WERI-Rb-1 (cell line): ENCODE data around the gene ARHGEF10L.

ENCODE experiments used
- DNase-seq: peaks from one replicate; pipeline ENCODE4 v3.0.0-alpha.2; 2020
- H3K27ac ChIP-seq: fragments of 250-450 bp; sonication (Bioruptor Pico); 2 replicates; pipeline ENCODE4 v1.5.1; 2020; ENCODE audit warnings: mild to moderate bottlenecking, moderate library complexity
- H3K27me3 ChIP-seq: fragments of 250-450 bp; sonication (Bioruptor Pico); 2 replicates; pipeline ENCODE4 v1.5.1; 2021; ENCODE audit warnings: mild to moderate bottlenecking, low read depth, moderate library complexity; ENCODE audit not compliant: insufficient read depth, severe bottlenecking
- H3K36me3 ChIP-seq: fragments of 250-450 bp; sonication (Bioruptor Pico); 2 replicates; pipeline ENCODE4 v1.5.1; 2020; ENCODE audit warnings: mild to moderate bottlenecking, moderate library complexity
- H3K4me3 ChIP-seq: 2 replicates; pipeline ENCODE4 v1.5.1; 2011; ENCODE audit warnings: low read depth, mild to moderate bottlenecking, control low read depth, low read length
- H3K9me3 ChIP-seq: fragments of 250-450 bp; sonication (Bioruptor Pico); 2 replicates; pipeline ENCODE4 v1.5.1; 2021; ENCODE audit warnings: mild to moderate bottlenecking, moderate library complexity; ENCODE audit not compliant: severe bottlenecking
- TF ChIP-seq, protein P1 (sequence below): IDR thresholded peaks from 2 replicates; pipeline ENCODE4 v1.5.1; 2011; ENCODE audit warnings: low read depth, mild to moderate bottlenecking, control low read depth, inconsistent platforms, low read length

ARHGEF10L gene

DNA sequence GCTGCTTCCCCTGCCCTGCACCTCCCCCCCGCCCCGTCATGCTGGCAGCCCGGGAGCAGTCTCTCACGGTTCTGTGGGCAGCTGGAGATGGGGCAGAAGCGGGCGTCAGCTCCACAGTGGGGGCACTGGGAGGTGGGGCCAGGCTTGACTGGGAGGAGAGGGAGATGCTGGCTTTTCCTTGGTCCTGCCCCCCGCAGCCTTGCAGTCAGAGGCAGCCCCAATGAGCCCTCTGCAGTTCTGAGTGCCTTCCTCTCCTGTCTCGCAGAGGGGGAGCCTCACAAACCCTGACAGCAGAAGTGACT lies 21.7 kb downstream of the ARHGEF10L start:
- Histone ChIP-seq H3K4me3 (no peak overlapping the region), H3K27me3 (no peaks in the 10 kb centered on the region), H3K27ac (no peak overlapping the region), H3K9me3 (no peaks in the 10 kb centered on the region), H3K36me3 (peaks cover 2% of the 10 kb centered on the region; the same call in 1 of the 2 replicates)
- TF ChIP-seq, protein P1, sequence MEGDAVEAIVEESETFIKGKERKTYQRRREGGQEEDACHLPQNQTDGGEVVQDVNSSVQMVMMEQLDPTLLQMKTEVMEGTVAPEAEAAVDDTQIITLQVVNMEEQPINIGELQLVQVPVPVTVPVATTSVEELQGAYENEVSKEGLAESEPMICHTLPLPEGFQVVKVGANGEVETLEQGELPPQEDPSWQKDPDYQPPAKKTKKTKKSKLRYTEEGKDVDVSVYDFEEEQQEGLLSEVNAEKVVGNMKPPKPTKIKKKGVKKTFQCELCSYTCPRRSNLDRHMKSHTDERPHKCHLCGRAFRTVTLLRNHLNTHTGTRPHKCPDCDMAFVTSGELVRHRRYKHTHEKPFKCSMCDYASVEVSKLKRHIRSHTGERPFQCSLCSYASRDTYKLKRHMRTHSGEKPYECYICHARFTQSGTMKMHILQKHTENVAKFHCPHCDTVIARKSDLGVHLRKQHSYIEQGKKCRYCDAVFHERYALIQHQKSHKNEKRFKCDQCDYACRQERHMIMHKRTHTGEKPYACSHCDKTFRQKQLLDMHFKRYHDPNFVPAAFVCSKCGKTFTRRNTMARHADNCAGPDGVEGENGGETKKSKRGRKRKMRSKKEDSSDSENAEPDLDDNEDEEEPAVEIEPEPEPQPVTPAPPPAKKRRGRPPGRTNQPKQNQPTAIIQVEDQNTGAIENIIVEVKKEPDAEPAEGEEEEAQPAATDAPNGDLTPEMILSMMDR, result no peak
- DNase-seq, result no peak

DNA sequence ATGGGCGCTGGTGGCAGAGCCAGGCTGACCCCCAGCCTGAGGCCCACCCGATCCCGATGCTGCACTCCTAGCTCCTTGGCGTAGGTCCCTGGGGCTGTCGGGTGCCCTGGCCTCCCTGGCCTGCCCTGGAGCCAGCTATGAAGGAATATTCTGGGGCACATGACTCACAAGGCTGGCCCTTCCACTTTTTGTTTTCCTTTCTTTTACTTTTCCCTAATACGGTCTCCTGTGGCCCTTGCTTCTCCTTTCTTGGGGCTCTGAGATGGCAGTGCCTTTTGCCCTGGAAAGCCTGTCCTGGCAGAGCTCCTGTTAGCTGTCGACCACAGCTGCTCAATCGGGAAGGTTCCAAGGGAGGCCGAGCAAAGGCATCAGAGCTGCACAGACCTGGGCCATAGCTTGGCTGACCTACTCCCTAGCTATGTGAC lies 22.1 kb downstream of the ARHGEF10L start:
- Histone ChIP-seq H3K9me3 (no peaks in the 10 kb centered on the region), H3K36me3 (peaks cover 2% of the 10 kb centered on the region; the same call in 1 of the 2 replicates), H3K27me3 (no peaks in the 10 kb centered on the region), H3K27ac (no peak overlapping the region), H3K4me3 (no peak overlapping the region)
- TF ChIP-seq, protein P1, result no peak
- no peak for DNase-seq

DNA sequence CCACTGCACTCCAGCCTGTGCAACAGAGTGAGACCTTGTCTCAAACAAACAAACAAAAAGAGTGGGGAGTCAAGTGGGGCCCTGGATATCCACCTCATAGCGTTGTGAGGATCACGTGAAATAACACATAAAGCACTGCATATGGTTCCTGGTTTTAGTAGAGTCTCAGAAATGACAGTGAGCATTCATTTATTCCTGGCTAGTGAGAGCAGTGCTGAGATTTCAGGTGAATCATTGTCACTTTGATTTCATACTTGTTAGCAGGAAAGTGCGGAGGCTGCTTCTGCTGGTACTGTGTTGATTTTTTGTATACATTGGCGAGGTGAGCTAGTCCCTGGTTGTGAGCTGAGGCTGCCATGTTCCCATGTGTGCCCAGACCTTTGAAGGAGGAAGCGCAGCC lies 22.9 kb downstream of the ARHGEF10L start:
- Histone ChIP-seq H3K27me3 (no peaks in the 10 kb centered on the region), H3K4me3 (no peak overlapping the region), H3K36me3 (peaks cover 2% of the 10 kb centered on the region; the same call in 1 of the 2 replicates), H3K9me3 (no peaks in the 10 kb centered on the region), H3K27ac (no peak overlapping the region)
- DNase-seq, result no peak
- TF ChIP-seq, protein P1, result no peak

DNA sequence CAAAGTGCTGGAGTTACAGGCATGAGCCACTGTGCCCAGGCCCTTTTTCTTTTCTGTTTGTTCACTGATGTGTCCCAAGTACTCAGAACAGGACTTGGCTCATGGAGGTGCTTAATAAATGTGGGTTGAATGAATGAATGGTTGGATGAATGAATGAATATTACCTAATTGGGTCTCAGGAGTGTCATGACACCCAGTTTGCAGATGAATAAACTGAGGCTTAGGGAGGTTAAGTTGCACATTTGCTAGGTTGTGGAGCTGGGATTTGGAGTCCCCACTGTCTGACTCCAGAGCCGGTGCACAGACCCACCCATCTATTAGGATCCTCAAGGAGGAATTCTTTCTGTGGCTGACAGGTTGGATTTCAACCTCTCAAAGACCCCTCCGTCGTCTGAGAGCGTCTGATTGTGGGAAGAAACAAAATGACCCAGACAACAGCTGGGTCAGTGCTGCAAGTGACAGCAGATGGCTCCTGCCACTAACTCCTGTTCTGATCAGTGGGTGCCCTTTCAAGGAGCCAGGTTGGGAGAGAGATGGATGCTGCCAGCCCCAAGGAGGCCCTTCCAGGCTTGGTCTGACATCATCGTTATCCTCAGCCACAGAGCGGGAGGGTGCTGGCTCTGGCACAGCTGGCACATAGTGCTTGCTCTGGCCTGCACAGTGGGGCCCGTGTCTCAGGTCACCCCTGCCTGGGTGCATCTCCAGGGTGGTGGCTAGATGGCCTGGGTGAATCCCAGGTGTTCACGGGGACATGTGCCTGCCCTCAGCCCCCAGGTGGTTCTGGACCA lies 24.2 kb downstream of the ARHGEF10L start:
- Histone ChIP-seq H3K9me3 (no peaks in the 10 kb centered on the region), H3K27me3 (no peaks in the 10 kb centered on the region), H3K36me3 (no peaks in the 10 kb centered on the region), H3K4me3 (no peak overlapping the region), H3K27ac (no peak overlapping the region)
- DNase-seq, result no peak
- TF ChIP-seq, protein P1, result no peak

DNA sequence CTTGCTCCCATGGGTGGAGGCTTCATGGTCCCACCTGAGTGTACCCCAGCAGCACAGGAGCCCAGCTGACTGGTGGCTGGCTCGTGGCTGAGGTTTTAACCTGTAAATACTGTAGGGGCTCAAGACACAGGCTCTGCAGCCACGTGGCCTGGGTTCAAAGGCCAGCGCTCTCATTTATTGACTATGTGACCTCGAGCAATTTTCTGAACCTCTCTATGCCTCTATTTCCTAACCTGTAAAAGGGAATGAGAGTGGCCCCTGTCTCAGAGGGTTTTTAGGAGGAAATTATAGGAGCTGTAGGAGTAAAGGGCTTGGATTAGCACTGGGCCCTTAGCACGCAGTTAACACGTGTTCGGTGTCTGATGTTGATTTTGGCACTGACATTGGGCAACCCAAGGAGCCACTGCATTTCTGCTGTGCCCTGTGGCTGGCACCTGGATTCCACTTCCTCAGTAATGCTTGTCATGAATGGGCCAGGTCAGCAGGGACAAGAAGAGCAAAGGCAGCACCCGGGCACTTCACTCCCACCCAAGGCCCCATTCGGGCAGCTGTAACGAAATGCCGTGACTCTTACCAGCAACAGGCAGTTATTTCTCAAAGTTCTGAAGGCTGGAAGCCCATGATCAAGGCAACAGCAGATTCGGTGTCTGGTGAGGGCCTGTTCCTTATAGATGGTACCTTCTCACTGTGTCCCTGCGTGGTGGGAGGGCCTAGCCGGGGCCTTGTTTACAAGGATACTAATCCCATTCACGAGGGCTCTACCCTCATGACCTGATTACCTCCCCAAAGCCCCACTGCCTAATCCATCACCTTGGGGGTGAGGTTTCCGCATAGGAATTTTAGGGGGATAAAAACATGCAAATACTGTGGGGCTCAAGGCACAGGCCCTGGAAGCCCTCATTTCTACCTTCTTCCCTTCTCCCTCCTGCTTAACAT lies 25.2 kb downstream of the ARHGEF10L start:
- Histone ChIP-seq H3K4me3 (no peak overlapping the region), H3K27ac (peak overlapping the region; percentile 6; the same call in 1 of the 2 replicates), H3K36me3 (no peaks in the 10 kb centered on the region), H3K27me3 (no peaks in the 10 kb centered on the region), H3K9me3 (no peaks in the 10 kb centered on the region)
- peak; percentile 38 for DNase-seq
- TF ChIP-seq, protein P1, result no peak
